Vagina (tissue), 2 donors: Measurements from ENCODE around the gene PROK2.

ENCODE experiments used
- CTCF ChIP-seq, 3 experiments: fragments of 450-650 bp in 2 of 3; fragments of 200-600 bp in 1 of 3; sonication (generic) in 1 of 3; IDR thresholded peaks; one replicate each; pipeline ENCODE4 v1.5.1; 2017 to 2019; ENCODE audit warnings: antibody characterized with exemption in 3 of 3, mild to moderate bottlenecking in 2 of 3, moderate library complexity in 2 of 3
- POLR2A ChIP-seq, 2 donors: fragments of 450-650 bp; IDR thresholded peaks; one replicate each; pipeline ENCODE4 v1.6.1; 2017; ENCODE audit warnings: antibody characterized with exemption in 2 of 2, mild to moderate bottlenecking in 2 of 2, moderate library complexity in 2 of 2
- POLR2AphosphoS5 ChIP-seq, 2 donors: sonication (generic); formaldehyde crosslinking; IDR thresholded peaks; one replicate each; pipeline ENCODE4 v1.9.0; 2017; ENCODE audit warnings: antibody characterized with exemption in 2 of 2, mild to moderate bottlenecking in 2 of 2, low read depth in 1 of 2; ENCODE audit not compliant: insufficient read depth in 1 of 2

GRCh38 chr3:71753701-71754609 is 31.0 kb downstream of the PROK2 start, which contains the start of gene GPR27:
- TF ChIP-seq POLR2A (IDR thresholded peaks at IDR 0.05) = no peak
- no peak for TF ChIP-seq CTCF (IDR thresholded peaks at IDR 0.05)
- no peak for TF ChIP-seq POLR2AphosphoS5 (IDR thresholded peaks at IDR 0.05; ENCODE audit: insufficient read depth in 1 of 2, low read depth in 1 of 2)
